HEK293 (cell line): ENCODE measurements around the gene SLC17A5.

Source experiments
- CTCF ChIA-PET: fragments of 350-600 bp; formaldehyde crosslinking; extraction: SDS; loops from one replicate; lab custom pipeline; 2021; ENCODE audit warnings: antibody characterized with exemption; lab: Yijun Ruan, JAX
- POLR2A ChIA-PET: fragments of 300-600 bp; formaldehyde crosslinking; extraction: SDS; loops from one replicate; lab custom pipeline; 2020; ENCODE audit warnings: antibody characterized with exemption, inconsistent platforms; lab: Yijun Ruan, JAX
- H3K27ac ChIP-seq: fragments of 200-500 bp; sonication (Bioruptor generic); 2 replicates; pipeline ENCODE4 v1.5.1; 2014; ENCODE audit warnings: low read depth, low read length, control low read depth, inconsistent platforms; ENCODE audit errors: extremely low read depth
- H3K36me3 ChIP-seq, 2 experiments: fragments of 200-500 bp in 1 of 2; sonication (Bioruptor generic) in 1 of 2; 1 replicate in 1 of 2; 2 replicates in 1 of 2; pipeline ENCODE4 v1.5.1; 2014 to 2017; ENCODE audit warnings: inconsistent platforms in 2 of 2, low read length in 2 of 2; ENCODE audit not compliant: control insufficient read depth in 2 of 2, insufficient read depth in 1 of 2
- H3K4me1 ChIP-seq: fragments of 200-500 bp; sonication (Bioruptor generic); 2 replicates; pipeline ENCODE4 v1.5.1; 2014; ENCODE audit warnings: mild to moderate bottlenecking, low read length, inconsistent platforms; ENCODE audit not compliant: control insufficient read depth, insufficient read depth
- H3K4me3 ChIP-seq: 2 replicates; pipeline ENCODE4 v1.5.1; 2011; ENCODE audit warnings: low read depth, mild to moderate bottlenecking, control low read depth, low read length, moderate library complexity
- H3K9me3 ChIP-seq: fragments of 200-500 bp; sonication (Bioruptor generic); 2 replicates; pipeline ENCODE4 v1.5.1; 2014; ENCODE audit warnings: low read depth, low read length, inconsistent platforms; ENCODE audit not compliant: control insufficient read depth, insufficient read depth
- ZBTB17 ChIP-seq: fragments of 450-650 bp; formaldehyde crosslinking; IDR thresholded peaks from 2 replicates; pipeline ENCODE4 v1.5.1; 2016; ENCODE audit warnings: missing biosample characterization, missing genetic modification characterization
- ZBTB49 ChIP-seq: fragments of 450-650 bp; formaldehyde crosslinking; IDR thresholded peaks from 2 replicates; pipeline ENCODE4 v1.5.1; 2016; ENCODE audit warnings: missing biosample characterization, missing genetic modification characterization, low read depth
- ZBTB6 ChIP-seq: fragments of 450-650 bp; formaldehyde crosslinking; IDR thresholded peaks from 2 replicates; pipeline ENCODE4 v1.5.1; 2017; ENCODE audit warnings: missing biosample characterization, missing genetic modification characterization
- ZNF19 ChIP-seq: fragments of 450-650 bp; formaldehyde crosslinking; IDR thresholded peaks from 2 replicates; pipeline ENCODE4; 2016; ENCODE audit warnings: missing biosample characterization, missing genetic modification characterization, low read depth
- ZNF280D ChIP-seq: fragments of 450-650 bp; formaldehyde crosslinking; IDR thresholded peaks from 2 replicates; pipeline ENCODE4 v1.5.1; 2016; ENCODE audit warnings: missing biosample characterization, missing genetic modification characterization
- ZNF510 ChIP-seq: fragments of 450-650 bp; formaldehyde crosslinking; IDR thresholded peaks from 2 replicates; pipeline ENCODE4 v1.5.1; 2018; ENCODE audit warnings: mild to moderate bottlenecking, missing genetic modification characterization, missing biosample characterization; ENCODE audit not compliant: insufficient replicate concordance
- ZNF518A ChIP-seq: fragments of 450-650 bp; formaldehyde crosslinking; conservative IDR thresholded peaks from 2 replicates; pipeline ENCODE4 v1.5.1; 2016; ENCODE audit warnings: low read depth, missing biosample characterization, missing genetic modification characterization
- ZNF529 ChIP-seq: fragments of 450-650 bp; formaldehyde crosslinking; IDR thresholded peaks from 2 replicates; pipeline ENCODE4 v1.5.1; 2017; ENCODE audit warnings: missing genetic modification characterization, missing biosample characterization; ENCODE audit not compliant: insufficient replicate concordance
- ZNF645 ChIP-seq: fragments of 450-650 bp; formaldehyde crosslinking; IDR thresholded peaks from 2 replicates; pipeline ENCODE4; 2016; ENCODE audit warnings: missing biosample characterization, missing genetic modification characterization

SLC17A5 gene

GRCh38 chr6:73604461-73604860 lies 49.3 kb downstream of the SLC17A5 start (continued):
- TF ChIP-seq ZNF645 (tag by site-specific recombination) = no peak
- no peak for TF ChIP-seq ZBTB17 (tag by site-specific recombination)
- TF ChIP-seq ZNF280D (tag by site-specific recombination) = no peak
- no peak for TF ChIP-seq ZBTB6 (tag by site-specific recombination)
- TF ChIP-seq ZNF529 (tag by site-specific recombination) = no peak

GRCh38 chr6:73604020-73604419 lies 49.8 kb downstream of the SLC17A5 start:
- Histone ChIP-seq H3K4me1 (no peaks in the 10 kb centered on the region), H3K4me3 (no peak overlapping the region), H3K9me3 (no peaks in the 10 kb centered on the region), H3K36me3 (peaks cover 0 to 24% of the 10 kb centered on the region in 2 experiments; a peak in 2 of 3 replicates), H3K27ac (no peak overlapping the region)
- TF ChIP-seq ZNF518A (tag by site-specific recombination) (no peak), ZBTB49 (tag by site-specific recombination) (no peak), ZNF19 (tag by site-specific recombination) (no peak), ZNF510 (no peak)
- ChIA-PET POLR2A (interaction anchor here (1.0 to 1.3 kb wide), 3 partner anchors 84 to 89 kb away, joined by 3 to 7 read pairs (median 7); partner anchors contain the start of gene EEF1A1), CTCF (interaction anchor here (0.5 to 0.9 kb wide), 5 partner anchors 9 to 303 kb away, joined by 3 to 4 read pairs (median 3); no protein-coding TSS in a partner anchor)
